ENCODE measurements around the gene MTG1.
A peak's percentile ranks its signal among the peaks of the same experiment; 100 is the strongest.
"Not testable (repeated sequence)": the region's sequence is repeated elsewhere in the genome, so short reads cannot be mapped to it uniquely, and the experiment has no call there.

MTG1 gene

DNA sequence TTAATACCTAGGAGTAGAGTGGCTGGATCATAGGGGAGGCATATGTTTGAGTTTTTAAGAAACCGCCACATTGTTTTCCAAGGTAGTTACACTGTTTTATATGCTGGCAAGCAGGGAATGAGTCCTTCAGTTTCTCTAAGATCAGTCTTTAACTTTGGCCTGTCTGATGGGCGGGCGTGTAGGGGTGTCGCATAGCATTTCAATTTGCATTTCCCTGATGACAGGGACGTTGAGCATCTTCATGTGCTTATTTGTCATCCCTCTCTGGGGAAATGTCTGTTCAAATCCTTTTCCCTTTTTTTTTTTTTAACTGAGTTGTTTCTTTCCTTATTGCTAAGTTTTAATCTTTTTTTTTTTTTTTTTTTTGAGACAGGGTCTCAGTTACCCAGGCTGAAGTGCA, 9.8 kb downstream of the MTG1 start (continued):
- TF ChIP-seq OSR1 (CRISPR knock-in tag; IDR thresholded peaks at IDR 0.05), result no peak

DNA sequence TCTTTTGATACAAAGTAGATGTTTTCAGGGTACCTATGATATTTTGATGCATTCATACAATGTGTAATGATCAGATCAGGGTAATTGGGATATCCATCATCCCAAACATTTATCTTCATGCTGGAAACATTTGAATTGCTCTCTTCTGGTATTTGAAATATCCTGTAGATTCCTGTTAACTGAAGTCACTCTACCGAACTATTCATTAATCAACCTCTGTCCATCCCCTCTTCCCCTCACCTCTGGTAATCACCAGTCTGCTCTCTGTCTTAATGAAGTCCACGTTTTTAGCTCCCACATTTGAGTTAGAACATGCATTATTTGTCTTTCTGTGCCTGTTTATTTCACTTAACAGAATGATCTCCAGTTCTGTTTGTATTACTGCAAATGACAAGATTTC, 11.3 kb downstream of the MTG1 start:
- peak; percentile 33; the same call in 1 of the 2 replicates for TF ChIP-seq ISL1 (CRISPR knock-in tag; IDR thresholded peaks at IDR 0.05)
- no peak for TF ChIP-seq ZC3H10 (CRISPR knock-in tag; IDR thresholded peaks at IDR 0.05)
- peak; percentile 72 for ATAC-seq

DNA sequence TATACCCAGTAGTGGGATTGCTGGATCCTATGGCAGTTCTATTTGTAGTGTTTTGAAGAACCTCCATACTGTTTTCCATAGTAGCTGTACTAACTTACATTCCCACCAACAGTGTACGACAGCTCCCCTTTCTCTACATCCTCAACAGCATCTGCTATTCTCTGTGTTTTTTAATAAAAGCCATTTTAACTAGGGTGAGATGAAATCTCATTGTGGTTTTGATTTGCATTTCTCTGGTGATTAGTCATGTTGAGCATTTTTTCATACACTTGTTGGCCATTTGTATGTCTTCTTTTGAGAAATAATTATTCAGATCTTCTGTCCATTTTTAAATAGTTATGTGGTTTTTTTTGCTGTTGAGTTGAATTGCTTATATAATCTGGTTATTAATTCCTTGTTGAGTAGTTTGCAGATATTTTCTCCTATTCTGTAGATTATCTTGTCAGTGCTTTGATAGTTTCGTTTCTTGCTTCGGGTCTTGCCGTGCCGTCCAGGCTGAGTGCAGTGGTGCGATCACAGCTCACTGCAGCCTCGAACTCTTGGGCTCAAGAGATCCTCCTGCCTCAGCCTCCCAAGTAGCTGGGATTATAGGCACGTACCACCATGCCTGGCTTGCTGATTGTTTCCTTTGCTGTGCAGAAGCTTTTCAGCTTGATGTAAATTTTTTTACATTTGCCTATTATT, 12.0 kb downstream of the MTG1 start:
- peak; percentile 60 for ATAC-seq
- no peak for TF ChIP-seq TOX (CRISPR knock-in tag; IDR thresholded peaks at IDR 0.05; ENCODE audit: borderline replicate concordance)
- no peak for TF ChIP-seq GLIS3 (CRISPR knock-in tag; IDR thresholded peaks at IDR 0.05)

DNA sequence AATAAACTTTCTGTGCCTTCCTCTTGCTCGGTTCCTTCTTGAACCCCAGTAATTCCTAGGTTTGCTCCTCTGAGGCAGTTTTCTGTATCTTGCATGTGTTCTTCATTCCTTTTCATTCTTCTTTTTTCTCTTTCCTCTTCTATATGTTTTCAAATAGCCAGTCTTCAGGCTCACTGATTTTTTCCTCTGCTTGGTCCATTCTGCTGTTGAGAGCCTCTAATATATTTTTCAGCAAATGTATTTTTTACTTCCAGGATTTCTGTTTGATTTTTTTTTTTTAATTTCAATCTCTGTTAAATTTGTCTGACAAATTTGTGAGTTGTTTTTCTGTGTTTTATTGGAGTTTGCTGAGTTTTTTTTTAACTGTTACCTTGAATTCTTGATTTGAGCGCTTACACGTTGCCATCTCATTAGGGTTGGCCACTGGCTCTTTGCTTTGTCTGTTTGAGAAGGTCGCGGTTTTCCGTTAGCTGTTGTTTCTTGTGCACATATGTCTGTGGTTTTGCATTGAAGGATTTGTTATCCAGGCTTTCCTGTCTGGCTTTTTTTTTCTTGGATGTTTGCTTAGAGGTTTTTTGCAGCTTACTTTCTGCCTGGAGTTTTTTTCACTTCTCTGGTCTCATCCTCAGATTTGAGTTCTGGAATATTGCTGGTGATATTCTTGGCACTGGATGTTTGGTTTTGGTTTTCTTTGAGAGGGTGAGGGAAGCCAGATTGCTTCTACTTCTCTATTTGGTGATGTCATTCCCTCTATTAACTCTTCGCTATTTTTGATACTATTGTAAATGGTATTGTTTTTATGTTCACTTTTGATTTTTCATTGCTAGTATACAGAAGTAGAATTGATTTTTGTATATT, 17.8 kb downstream of the MTG1 start:
- no peak for TF ChIP-seq GLIS3 (CRISPR knock-in tag; IDR thresholded peaks at IDR 0.05)
- no peak for TF ChIP-seq PPARA (CRISPR knock-in tag; IDR thresholded peaks at IDR 0.05; ENCODE audit: borderline replicate concordance)
- no peak for TF ChIP-seq ISL1 (CRISPR knock-in tag; IDR thresholded peaks at IDR 0.05)
- TF ChIP-seq, protein P1, sequence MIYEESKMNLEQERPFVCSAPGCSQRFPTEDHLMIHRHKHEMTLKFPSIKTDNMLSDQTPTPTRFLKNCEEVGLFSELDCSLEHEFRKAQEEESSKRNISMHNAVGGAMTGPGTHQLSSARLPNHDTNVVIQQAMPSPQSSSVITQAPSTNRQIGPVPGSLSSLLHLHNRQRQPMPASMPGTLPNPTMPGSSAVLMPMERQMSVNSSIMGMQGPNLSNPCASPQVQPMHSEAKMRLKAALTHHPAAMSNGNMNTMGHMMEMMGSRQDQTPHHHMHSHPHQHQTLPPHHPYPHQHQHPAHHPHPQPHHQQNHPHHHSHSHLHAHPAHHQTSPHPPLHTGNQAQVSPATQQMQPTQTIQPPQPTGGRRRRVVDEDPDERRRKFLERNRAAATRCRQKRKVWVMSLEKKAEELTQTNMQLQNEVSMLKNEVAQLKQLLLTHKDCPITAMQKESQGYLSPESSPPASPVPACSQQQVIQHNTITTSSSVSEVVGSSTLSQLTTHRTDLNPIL (CRISPR knock-in tag; IDR thresholded peaks at IDR 0.05; ENCODE audit: low read depth), result no peak
- no peak for TF ChIP-seq TOX (CRISPR knock-in tag; IDR thresholded peaks at IDR 0.05; ENCODE audit: borderline replicate concordance)
- no peak for TF ChIP-seq ZFP3 (CRISPR knock-in tag; IDR thresholded peaks at IDR 0.05)
- TF ChIP-seq ZNF70 (CRISPR knock-in tag; IDR thresholded peaks at IDR 0.05), result no peak
- TF ChIP-seq TCF4 (CRISPR knock-in tag; IDR thresholded peaks at IDR 0.05; ENCODE audit: borderline replicate concordance), result no peak
- no peak for TF ChIP-seq ZFP30 (CRISPR knock-in tag; IDR thresholded peaks at IDR 0.05)
- no peak for TF ChIP-seq OSR1 (CRISPR knock-in tag; IDR thresholded peaks at IDR 0.05)
- no peak for TF ChIP-seq ARNTL (CRISPR knock-in tag; IDR thresholded peaks at IDR 0.05; ENCODE audit: borderline replicate concordance, low read depth)
- TF ChIP-seq, protein P2, sequence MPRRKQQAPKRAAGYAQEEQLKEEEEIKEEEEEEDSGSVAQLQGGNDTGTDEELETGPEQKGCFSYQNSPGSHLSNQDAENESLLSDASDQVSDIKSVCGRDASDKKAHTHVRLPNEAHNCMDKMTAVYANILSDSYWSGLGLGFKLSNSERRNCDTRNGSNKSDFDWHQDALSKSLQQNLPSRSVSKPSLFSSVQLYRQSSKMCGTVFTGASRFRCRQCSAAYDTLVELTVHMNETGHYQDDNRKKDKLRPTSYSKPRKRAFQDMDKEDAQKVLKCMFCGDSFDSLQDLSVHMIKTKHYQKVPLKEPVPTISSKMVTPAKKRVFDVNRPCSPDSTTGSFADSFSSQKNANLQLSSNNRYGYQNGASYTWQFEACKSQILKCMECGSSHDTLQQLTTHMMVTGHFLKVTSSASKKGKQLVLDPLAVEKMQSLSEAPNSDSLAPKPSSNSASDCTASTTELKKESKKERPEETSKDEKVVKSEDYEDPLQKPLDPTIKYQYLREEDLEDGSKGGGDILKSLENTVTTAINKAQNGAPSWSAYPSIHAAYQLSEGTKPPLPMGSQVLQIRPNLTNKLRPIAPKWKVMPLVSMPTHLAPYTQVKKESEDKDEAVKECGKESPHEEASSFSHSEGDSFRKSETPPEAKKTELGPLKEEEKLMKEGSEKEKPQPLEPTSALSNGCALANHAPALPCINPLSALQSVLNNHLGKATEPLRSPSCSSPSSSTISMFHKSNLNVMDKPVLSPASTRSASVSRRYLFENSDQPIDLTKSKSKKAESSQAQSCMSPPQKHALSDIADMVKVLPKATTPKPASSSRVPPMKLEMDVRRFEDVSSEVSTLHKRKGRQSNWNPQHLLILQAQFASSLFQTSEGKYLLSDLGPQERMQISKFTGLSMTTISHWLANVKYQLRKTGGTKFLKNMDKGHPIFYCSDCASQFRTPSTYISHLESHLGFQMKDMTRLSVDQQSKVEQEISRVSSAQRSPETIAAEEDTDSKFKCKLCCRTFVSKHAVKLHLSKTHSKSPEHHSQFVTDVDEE (CRISPR knock-in tag; IDR thresholded peaks at IDR 0.05), result no peak
- no peak for ATAC-seq

DNA sequence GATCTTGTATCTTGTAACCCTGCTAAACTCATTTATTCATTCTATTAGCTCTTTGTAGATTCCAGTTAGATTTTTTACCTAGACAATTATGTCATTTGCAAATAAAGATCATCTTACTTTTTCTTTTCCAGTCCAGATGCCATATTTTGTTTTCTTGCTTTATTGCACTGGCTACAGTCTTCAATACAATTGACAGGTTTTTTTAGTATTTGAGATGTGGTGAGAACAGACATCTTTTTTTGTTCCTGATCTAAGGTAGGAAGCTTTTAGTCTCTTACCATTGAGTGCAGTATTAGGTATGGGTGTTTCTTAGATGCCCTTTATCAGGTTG, 18.4 kb downstream of the MTG1 start:
- TF ChIP-seq ZNF70 (CRISPR knock-in tag; IDR thresholded peaks at IDR 0.05) (no peak), OSR1 (CRISPR knock-in tag; IDR thresholded peaks at IDR 0.05) (no peak), ZC3H10 (CRISPR knock-in tag; IDR thresholded peaks at IDR 0.05) (no peak), BACH2 (CRISPR knock-in tag; IDR thresholded peaks at IDR 0.05; ENCODE audit: borderline replicate concordance) (no peak), RARB (CRISPR knock-in tag; IDR thresholded peaks at IDR 0.05) (no peak), ZNF565 (CRISPR knock-in tag; conservative IDR thresholded peaks at IDR 0.05; ENCODE audit: low read depth) (no peak), ARNTL (CRISPR knock-in tag; IDR thresholded peaks at IDR 0.05; ENCODE audit: borderline replicate concordance, low read depth) (no peak), CSDC2 (CRISPR knock-in tag; IDR thresholded peaks at IDR 0.05) (no peak), SNAI2 (CRISPR knock-in tag; IDR thresholded peaks at IDR 0.05) (no peak), ISL1 (CRISPR knock-in tag; IDR thresholded peaks at IDR 0.05) (no peak), ZFP3 (CRISPR knock-in tag; IDR thresholded peaks at IDR 0.05) (no peak), GLIS3 (CRISPR knock-in tag; IDR thresholded peaks at IDR 0.05) (no peak), ESRRG (CRISPR knock-in tag; IDR thresholded peaks at IDR 0.05) (no peak), TCF4 (CRISPR knock-in tag; IDR thresholded peaks at IDR 0.05; ENCODE audit: borderline replicate concordance) (no peak), PPARA (CRISPR knock-in tag; IDR thresholded peaks at IDR 0.05; ENCODE audit: borderline replicate concordance) (no peak)
- TF ChIP-seq, protein P3, sequence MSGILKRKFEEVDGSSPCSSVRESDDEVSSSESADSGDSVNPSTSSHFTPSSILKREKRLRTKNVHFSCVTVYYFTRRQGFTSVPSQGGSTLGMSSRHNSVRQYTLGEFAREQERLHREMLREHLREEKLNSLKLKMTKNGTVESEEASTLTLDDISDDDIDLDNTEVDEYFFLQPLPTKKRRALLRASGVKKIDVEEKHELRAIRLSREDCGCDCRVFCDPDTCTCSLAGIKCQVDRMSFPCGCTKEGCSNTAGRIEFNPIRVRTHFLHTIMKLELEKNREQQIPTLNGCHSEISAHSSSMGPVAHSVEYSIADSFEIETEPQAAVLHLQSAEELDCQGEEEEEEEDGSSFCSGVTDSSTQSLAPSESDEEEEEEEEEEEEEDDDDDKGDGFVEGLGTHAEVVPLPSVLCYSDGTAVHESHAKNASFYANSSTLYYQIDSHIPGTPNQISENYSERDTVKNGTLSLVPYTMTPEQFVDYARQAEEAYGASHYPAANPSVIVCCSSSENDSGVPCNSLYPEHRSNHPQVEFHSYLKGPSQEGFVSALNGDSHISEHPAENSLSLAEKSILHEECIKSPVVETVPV (CRISPR knock-in tag; IDR thresholded peaks at IDR 0.05), result no peak
- TF ChIP-seq, protein P1 (CRISPR knock-in tag; IDR thresholded peaks at IDR 0.05; ENCODE audit: low read depth), result no peak
- TF ChIP-seq, protein P4, sequence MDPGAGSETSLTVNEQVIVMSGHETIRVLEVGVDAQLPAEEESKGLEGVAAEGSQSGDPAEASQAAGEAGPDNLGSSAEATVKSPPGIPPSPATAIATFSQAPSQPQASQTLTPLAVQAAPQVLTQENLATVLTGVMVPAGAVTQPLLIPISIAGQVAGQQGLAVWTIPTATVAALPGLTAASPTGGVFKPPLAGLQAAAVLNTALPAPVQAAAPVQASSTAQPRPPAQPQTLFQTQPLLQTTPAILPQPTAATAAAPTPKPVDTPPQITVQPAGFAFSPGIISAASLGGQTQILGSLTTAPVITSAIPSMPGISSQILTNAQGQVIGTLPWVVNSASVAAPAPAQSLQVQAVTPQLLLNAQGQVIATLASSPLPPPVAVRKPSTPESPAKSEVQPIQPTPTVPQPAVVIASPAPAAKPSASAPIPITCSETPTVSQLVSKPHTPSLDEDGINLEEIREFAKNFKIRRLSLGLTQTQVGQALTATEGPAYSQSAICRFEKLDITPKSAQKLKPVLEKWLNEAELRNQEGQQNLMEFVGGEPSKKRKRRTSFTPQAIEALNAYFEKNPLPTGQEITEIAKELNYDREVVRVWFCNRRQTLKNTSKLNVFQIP (CRISPR knock-in tag; IDR thresholded peaks at IDR 0.05; ENCODE audit: borderline replicate concordance, low read depth), result no peak
- ATAC-seq, result no peak

DNA sequence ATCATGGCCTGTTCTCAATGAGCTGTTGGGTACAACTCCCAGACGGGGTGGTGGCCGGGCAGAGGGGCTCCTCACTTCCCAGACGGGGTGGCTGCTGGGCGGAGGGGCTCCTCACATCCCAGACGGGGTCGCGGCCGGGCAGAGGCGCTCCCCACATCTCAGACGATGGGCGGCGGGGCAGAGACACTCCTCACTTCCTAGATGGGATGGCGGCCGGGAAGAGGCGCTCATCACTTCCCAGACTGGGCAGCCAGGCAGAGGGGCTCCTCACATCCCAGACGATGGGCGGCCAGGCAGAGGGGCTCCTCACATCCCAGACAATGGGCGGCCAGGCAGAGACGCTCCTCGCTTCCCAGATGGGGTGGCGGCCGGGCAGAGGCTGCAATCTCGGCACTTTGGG, 20.4 kb downstream of the MTG1 start:
- ATAC-seq, result not testable (repeated sequence)

Measured in SK-N-SH treated with all-trans-retinoic acid at 6 μM for 48 hours (cell line).